ENCODE results near the gene ABLIM2.

- TF ChIP-seq, protein P1, sequence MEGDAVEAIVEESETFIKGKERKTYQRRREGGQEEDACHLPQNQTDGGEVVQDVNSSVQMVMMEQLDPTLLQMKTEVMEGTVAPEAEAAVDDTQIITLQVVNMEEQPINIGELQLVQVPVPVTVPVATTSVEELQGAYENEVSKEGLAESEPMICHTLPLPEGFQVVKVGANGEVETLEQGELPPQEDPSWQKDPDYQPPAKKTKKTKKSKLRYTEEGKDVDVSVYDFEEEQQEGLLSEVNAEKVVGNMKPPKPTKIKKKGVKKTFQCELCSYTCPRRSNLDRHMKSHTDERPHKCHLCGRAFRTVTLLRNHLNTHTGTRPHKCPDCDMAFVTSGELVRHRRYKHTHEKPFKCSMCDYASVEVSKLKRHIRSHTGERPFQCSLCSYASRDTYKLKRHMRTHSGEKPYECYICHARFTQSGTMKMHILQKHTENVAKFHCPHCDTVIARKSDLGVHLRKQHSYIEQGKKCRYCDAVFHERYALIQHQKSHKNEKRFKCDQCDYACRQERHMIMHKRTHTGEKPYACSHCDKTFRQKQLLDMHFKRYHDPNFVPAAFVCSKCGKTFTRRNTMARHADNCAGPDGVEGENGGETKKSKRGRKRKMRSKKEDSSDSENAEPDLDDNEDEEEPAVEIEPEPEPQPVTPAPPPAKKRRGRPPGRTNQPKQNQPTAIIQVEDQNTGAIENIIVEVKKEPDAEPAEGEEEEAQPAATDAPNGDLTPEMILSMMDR (conservative IDR thresholded peaks at IDR 0.05 in 1 of 2, IDR thresholded peaks at IDR 0.05 in 1 of 2; ENCODE audit: extremely low read depth in 1 of 2, insufficient read depth in 1 of 2, low read depth in 1 of 2, low read length in 2 of 2), result no peak
- TF ChIP-seq EZH2 (IDR thresholded peaks at IDR 0.05; ENCODE audit: borderline replicate concordance, low read length), result no peak
Observed at GRCh38 chr4:7993671-7994070, 164.9 kb downstream of the ABLIM2 start.

All from mammary epithelial cell (primary cell).